Hematopoietic multipotent progenitor cell (in vitro differentiated cells): ENCODE results near the gene HDAC5. TPM values are rescaled to one million over a fixed set of nuclear protein-coding genes. Genes with fewer than 3 reads are reported as not detected.

Experiments used
- DNase-seq, 3 donors: peaks; one replicate each; pipeline ENCODE4 v3.0.0-alpha.2; 2011 to 2015; ENCODE audit warnings: low read depth in 2 of 3, low spot score in 2 of 3
- total RNA-seq: library from RNA; depleted of rRNA; stranded (reverse); fragments of >200 nt; gene quantifications from one replicate; pipeline ENCODE4 v1.2.3, GENCODE V29; 2012

Gene HDAC5
- total RNA-seq, 1 donor, result 102 TPM

GRCh38 chr17:44091200-44091997 is 32.0 kb downstream of the HDAC5 start:
- DNase-seq, result no peak

DNA sequence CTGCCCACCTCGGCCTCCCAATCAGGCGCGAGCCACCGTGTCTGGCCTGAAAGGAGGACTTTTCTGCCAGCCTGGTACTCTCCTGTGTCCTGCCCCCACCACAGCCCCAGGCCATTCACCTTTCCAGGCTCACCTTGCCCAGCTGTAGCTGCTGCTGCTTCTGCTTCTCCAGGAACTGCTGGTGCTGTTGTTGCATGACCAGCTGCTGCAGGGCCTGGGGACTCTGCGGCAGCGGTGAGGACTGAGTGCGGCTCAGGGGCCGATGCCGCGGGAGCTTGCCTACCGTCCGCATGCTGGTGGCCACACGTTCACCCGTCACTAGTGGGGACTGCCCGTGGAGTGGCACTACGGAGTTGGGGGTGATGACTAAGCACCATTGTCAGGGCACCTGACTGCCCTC is 35.2 kb downstream of the HDAC5 start:
- DNase-seq, result no peak

DNA sequence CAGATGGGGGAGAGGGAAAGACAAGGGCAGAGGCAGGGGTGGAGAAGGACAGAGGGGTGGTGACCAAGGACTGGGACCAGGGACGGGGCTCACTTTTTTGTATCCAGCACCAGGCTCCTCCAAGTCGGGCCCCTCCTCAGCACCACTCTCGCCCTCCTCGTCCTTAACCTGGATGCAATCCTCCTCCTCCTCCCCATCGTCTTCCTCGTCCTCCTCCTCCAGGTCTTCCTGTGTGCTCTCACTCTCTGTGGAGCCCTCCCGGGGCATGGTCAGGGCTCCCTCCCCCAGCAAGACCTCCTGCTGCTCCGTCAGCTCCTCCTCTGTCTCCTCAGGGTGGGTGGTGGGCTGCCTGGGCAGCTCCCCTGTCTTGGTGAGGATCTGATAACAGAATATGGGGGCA is 36.1 kb downstream of the HDAC5 start:
- no peak for DNase-seq

DNA sequence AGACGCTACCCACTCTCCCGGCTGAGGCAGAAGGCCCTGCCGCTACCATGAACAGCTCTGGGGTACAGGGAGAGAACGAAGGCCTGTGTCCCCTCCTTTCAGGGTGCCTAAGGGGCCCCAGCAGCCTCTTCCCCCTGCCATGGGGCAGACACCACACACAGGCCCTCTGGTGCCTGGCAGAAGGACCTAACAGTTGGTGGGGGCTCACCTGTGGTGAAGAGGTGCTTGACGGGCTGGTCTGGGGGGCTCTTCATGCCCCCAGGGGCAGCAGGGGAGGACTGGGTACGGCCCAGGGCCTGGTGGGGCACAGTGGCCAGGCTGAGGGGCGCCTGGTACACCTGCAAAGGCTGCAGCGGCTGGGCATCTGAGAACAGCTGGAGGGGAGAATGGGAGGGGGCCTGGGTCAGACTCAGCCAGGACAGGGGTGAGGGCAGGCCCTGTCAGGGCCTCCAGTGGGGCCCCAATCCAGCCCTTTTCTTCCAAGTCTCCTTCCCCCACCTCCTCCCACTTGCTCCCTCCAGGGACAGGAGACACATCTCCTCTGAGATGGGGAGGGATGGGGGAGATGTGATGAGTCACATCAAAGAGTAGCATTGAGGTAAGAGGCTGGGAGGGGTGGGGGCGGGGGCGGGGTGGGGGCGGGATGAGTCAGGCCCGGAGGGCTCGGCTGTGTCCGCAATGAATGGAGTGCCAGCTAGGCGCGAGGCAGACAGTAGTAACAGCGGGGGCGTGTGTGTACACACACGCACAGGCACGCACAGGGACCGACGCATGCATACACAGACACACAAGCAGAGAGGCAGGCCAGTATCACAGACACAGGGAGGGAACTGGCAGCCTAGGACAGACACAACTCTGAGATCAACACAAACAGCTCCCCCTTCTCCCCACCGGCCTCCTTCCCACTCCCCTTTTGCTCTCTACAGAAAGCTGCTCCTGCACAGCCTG is 36.8 kb downstream of the HDAC5 start:
- DNase-seq, result no peak

GRCh38 chr17:44085908-44086307 is 37.5 kb downstream of the HDAC5 start:
- DNase-seq, result no peak

DNA sequence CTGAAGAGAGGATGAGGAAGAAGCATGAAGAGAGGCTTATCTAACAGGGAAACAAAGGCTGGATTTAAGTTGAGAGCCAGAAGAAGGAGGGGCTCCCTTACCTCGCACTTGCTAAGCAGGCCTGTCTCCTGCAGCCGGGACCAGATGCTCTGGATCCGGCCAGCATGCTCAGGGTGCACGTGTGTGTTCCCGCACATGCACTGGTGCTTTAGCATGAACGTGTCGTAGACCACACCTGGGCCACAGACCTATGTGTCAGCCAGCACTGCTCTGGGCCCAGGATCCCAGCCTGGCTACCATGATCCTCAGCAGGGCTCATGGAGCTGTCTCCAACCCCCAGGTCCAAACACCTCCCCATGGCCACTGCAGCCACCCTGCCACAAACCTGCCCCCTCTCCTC is 38.5 kb downstream of the HDAC5 start:
- no peak for DNase-seq

- DNase-seq, result peak in 1 of 3 donors; percentile 28
Observed at GRCh38 chr17:44084131-44084538, 39.3 kb downstream of the HDAC5 start.

GRCh38 chr17:44083250-44083849 is 40.1 kb downstream of the HDAC5 start:
- DNase-seq, result peak in 1 of 3 donors; percentile 36

DNA sequence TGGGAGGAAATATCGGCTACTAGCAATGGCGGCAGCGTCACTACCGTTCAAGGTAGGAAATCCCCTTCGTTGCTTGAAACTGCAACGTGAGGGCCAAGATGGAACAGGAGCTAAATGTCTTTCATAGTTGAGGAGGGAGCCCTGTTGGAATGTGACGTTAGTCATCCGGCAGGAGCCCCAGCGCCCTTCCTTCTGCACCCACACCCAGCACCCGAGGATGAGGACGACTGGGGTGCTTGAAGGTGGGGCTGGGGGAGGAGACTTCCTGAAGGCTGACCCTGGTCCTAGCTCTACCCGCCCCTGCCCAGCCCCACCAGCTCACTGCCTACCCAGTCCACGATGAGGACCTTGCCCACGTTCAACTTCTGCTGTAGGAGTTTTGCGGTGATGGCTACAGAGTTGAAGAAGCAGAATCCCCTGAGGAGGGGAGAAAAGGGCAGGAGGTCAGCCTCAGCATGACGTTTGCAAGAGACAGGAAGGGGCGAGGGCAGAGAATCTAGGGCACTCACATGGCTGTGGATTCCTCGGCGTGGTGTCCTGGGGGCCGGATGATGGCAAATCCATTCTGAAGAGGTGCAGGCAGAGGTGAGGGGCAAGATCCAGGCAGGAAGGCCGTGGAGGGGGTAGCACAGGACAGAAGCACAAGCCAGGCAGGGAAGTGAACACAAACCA is 41.0 kb downstream of the HDAC5 start:
- DNase-seq, result no peak

DNA sequence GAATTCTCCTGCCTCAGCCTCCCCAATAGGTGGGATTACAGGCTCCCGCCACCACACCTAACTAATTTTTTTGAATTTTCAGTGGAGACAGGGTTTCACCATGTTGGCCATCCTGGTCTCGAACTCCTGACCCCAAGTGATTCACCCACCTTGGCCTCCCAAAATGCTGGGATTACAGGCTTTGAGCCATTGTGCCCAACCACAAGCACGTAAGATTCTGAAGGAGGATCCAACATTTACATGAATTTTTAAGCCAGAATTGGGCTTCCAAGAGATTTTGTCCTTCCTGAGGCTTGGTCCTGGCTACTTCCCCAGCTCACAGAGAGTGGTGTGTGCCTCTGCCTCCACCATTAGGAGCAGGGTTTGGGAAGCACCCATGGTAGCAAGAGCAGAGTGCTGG is 41.8 kb downstream of the HDAC5 start:
- no peak for DNase-seq

DNA sequence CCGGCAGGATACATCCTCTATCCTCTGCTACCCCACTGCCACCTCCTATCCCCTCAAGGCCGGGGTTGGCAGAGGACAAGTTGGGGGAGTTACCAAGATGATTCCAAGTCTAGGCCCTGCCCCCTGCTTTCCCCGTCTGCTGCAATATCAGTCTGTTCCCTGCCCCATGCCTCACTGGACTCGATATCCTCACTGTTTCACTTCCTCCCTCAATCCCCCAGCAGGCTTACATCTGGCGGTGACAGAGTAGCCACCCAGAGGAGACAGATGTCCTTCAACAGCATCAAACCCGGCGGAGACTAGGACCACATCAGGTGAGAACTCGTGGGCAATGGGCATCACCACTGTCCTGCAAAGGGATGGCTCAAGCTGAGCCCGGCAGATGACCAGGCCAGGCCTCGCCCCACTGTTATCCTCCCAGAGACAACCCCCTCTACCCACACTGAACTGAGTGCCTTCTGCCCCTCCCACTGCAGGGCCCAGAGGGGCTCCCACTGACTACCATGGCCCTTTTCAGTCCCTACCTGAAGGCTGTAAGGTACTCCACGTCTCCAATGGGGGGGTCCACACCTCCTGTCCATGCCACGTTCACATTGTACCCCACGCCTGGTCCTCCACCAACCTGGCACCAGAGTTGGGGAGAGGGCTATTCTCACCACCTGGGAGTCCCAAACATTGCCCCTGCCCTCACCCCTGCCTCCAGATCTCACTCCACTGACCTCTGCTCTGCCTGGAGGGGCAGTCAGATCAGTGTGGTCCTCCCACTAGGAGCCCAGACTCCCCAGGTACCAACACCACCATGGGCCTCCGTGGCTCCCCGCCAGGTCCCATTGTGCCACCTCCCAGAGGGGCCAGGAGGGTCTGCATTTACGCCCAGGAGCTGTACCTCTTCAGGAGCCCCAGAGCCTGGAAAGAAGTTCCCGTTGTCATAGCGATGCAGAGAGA is 43.3 kb downstream of the HDAC5 start:
- DNase-seq, result no peak

DNA sequence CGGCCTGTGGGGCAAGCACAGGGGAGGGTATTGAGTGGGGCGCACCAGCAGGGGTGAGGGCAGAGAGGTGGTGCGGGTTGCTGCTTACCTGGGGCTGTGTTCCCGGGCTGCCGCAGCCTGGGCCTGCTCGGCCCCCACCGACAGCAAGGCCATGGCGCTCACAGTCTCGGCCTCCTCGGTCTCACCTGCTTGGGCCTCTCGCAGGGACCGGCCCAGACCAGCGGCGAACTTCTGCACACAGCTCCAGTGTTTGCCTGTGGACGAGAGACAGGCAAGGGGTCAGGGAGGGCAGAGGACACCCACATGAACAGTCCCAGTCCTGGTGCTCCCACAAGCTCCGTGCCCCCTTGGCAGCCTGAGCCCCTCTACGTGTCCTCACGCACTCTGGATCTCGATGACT is 45.0 kb downstream of the HDAC5 start:
- no peak for DNase-seq

DNA sequence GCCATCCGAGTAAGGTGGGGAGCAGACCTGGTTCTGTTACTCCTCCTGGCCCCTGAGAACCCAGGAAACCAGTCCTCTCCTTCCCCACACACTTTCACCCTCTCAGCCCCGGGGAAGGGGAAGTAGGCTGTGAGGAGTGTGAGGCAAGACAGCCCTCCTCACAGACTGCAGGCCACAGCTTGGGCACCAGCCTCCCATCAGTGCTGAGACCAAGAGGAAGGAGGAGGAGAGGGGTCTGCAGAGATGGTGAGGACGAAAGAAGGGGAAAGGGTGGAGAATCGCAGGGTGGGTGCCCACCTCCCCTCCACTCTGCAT is 45.9 kb downstream of the HDAC5 start:
- no peak for DNase-seq

- no peak for DNase-seq
Observed at GRCh38 chr17:44076716-44077594, 46.5 kb downstream of the HDAC5 start.

- no peak for DNase-seq
Observed at GRCh38 chr17:44075598-44076293, 47.7 kb downstream of the HDAC5 start.

- no peak for DNase-seq
Observed at GRCh38 chr17:44074911-44075285, 48.5 kb downstream of the HDAC5 start.

GRCh38 chr17:44074231-44074910 is 49.1 kb downstream of the HDAC5 start:
- DNase-seq, result no peak

DNA sequence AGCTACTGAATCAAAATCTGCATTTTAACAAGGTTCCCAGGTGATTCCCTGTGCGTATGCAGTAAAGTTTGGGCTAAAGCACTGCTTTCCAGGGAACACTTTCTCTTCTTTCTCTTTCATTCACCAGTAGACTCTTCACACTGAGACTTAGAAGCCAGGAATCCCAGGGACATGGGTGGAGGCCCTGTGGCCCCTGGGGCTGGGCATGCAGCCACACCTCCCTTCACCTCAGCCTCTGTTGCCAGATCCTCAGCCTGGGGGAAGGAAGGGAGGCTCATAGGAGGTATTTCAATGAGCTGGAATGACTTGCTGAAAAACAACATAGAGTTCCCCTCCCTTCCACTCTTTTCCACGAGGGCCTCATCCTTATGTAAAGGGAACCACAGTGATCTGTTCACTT is 51.7 kb downstream of the HDAC5 start:
- no peak for DNase-seq
